Epithelial cell of proximal tubule (primary cell): ENCODE data around the gene IL19. TPM values are rescaled to one million over a fixed set of nuclear protein-coding genes. Genes with fewer than 3 reads are reported as not detected.

Source experiments
- DNase-seq: peaks from one replicate; pipeline ENCODE4 v3.0.0-alpha.2; 2011; ENCODE audit warnings: low read depth
- H3K4me3 ChIP-seq: 2 replicates; pipeline ENCODE4 v1.5.1; 2011; ENCODE audit warnings: low read depth, mild to moderate bottlenecking, low read length
- total RNA-seq: library from RNA; depleted of rRNA; stranded (reverse); fragments of >200 nt; gene quantifications from 2 replicates; pipeline ENCODE4 v1.2.3, GENCODE V29; 2015
- TF ChIP-seq, protein P1 (sequence below): conservative IDR thresholded peaks from 2 replicates; pipeline ENCODE4 v1.5.1; 2012; ENCODE audit warnings: low read depth, mild to moderate bottlenecking, low read length

IL19 gene
- total RNA-seq, 1 donor from 2014 or later, result not detected

DNA sequence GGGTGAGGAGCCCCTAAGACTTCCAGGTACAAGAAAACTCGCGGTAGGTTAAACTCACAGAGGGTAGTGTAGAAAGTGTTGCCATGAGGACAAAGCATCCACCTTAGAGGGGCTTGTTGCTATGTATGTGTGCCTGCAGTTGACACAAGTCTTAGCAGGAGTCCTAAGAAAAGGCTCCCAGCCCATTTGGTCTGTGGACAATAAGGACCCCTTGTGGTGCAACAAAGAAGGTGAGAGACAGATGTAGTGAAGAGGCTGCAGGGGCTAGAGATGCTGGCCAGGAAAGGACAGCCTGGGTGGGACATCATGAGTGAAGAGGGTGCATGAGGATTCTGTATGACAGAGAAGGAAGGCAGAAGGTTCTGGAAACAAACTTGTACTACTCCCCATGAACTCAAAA lies 38.0 kb downstream of the IL19 start:
- H3K4me3 ChIP-seq, result no peak overlapping the region
- DNase-seq, result no peak

DNA sequence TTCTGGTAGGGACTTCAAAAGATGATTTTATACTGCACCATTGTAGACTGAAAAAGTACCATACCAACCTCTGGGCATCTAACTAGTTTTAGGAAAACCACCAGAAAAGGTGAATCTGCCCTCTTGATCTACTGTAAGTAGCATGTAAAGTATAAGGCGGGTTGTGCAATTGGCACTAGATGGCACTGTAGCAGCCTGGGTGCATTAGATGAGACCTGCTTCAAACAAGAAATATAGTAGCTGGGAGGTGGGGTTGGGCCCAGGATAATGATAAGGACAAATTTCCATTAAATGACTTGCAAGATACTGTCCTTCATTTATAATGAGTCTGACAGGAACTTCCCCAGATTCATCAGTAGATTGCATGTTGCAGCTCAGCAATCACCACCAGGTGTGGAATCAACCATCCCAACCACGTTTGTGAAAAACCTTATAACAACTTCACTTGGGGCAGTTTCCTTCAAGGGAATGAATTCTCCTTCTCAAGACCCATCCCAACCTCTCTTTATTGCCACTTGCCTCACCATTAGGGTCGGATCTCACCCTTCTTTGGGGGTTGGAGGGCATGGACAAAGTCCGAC lies 39.0 kb downstream of the IL19 start:
- TF ChIP-seq, protein P1, sequence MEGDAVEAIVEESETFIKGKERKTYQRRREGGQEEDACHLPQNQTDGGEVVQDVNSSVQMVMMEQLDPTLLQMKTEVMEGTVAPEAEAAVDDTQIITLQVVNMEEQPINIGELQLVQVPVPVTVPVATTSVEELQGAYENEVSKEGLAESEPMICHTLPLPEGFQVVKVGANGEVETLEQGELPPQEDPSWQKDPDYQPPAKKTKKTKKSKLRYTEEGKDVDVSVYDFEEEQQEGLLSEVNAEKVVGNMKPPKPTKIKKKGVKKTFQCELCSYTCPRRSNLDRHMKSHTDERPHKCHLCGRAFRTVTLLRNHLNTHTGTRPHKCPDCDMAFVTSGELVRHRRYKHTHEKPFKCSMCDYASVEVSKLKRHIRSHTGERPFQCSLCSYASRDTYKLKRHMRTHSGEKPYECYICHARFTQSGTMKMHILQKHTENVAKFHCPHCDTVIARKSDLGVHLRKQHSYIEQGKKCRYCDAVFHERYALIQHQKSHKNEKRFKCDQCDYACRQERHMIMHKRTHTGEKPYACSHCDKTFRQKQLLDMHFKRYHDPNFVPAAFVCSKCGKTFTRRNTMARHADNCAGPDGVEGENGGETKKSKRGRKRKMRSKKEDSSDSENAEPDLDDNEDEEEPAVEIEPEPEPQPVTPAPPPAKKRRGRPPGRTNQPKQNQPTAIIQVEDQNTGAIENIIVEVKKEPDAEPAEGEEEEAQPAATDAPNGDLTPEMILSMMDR, result peak; percentile 60
- DNase-seq, result no peak
- H3K4me3 ChIP-seq, result no peak overlapping the region

More for the DNA sequence above, 38.0 kb downstream of the IL19 start:
- TF ChIP-seq, protein P1, result peak; percentile 64

DNA sequence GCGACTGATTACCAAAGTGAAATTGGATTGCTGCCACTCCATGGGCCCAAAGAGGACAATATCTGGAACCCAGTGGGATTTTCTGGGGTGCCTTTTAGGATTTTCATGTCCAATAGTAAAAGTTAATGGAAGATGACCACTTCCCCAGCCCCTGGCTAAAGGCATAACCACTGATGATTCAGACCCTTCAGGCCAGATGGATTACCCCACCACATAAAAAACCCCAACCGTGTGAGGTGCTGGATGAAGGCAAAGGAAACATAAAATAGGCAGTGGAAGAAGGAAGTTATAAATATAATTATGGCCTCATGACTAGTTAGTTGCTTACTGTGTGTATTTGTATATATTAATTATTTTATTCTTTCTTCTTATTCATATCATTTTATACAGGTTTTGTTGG lies 41.9 kb downstream of the IL19 start:
- DNase-seq, result no peak
- TF ChIP-seq, protein P1, result no peak
- no peak overlapping the region for H3K4me3 ChIP-seq

DNA sequence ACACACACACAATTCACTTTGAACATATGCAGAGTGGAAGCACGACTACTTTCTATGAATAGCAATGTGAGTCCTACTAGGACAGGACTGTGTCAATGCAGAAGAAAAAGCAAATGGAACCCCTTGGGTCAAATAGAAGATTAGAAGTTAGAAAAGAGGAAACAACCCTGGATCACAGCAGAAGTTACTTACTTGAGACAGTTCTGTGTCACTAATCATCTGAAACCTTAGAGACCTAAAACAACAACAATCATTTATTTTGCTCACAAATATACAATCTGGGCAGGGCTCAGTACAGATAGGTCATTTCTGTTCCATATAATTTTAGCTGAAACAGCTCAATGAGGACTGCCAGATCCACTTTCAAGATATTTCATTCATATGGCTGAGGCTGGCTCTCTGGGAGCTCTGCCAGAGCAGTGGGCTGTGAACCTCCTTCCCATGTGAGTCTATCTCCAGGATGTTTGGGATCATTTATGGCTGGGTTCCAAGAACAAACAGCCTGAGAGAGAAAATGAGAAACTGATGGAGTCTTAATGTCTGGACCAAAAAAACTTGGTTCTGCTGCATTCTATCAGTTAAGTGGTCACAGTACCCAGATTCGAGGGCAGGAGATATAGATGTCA lies 44.3 kb downstream of the IL19 start:
- DNase-seq, result peak; percentile 45
- TF ChIP-seq, protein P1, result no peak

DNA sequence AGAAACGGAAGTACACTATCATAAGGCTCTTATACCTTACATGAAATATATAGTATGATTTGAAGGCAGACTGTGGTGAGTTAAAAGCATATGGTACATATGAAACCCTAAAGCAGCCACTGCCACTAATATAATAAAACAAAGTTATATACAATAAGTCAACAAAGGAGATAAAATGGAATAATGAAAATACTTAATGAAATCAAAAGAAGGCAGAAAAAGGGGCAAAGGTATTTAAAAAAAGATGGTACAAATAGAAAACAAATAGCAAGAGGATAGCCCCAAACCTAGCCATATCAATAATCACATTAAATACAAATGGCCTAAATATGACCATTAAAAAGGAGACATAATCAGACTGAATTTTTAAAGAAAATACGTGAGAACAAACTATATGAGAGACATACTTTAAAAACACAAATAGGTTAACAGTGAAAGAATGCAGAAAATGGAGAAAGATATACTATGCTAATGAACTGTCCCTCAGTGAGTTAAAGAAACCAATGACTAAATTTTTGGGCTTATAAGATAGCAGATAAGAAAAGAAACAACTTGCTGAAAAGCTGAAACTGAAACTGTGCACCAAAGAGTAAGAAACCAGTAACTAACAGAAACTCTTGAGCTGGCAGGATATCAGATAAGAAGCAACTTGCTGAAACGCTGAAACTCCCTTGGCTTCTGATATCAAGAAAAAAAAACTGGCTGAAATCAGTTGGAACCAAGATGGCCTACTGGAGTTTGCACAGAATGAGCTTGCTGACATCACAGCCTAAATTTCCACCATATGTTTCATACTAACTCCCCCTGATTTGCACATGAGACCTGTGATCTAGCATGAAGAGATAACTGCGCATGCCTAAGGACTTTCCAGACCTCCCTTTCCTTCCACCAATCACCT lies 46.1 kb downstream of the IL19 start:
- no peak overlapping the region for H3K4me3 ChIP-seq
- DNase-seq, result no peak
- TF ChIP-seq, protein P1, result no peak

More for the DNA sequence above, 44.3 kb downstream of the IL19 start:
- H3K4me3 ChIP-seq, result no peak overlapping the region

DNA sequence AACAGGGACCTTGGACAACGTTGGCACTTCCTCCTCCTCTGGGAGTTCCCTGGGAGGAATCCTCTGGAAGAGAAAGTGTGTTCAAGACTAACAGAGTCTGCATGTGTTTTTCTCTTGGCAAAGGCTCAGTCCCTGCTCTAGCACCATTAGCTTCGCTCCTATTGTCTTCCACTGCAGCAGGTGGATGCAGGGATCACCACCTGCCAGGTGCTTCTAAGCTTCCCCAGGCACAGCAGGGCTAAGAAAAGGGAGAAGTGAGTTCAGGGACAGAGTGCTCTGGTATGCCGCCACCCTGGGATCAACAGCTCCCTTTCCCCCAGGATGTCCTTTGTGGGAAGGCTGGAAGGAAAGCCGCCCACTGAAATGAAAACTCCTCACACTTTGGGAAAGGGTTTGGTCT lies 50.9 kb downstream of the IL19 start:
- TF ChIP-seq, protein P1, result no peak
- no peak overlapping the region for H3K4me3 ChIP-seq
- DNase-seq, result no peak
